C4-2B (cell line): ENCODE data around the gene NTNG2.

Source experiments
- ZFX ChIP-seq: fragments of 450-650 bp; IDR thresholded peaks from 2 replicates; pipeline ENCODE4 v1.6.1; 2017
- TF ChIP-seq, protein P1 (sequence below): fragments of 450-650 bp; conservative IDR thresholded peaks from 2 replicates; pipeline ENCODE4 v1.5.1; 2017; ENCODE audit warnings: mild to moderate bottlenecking

DNA sequence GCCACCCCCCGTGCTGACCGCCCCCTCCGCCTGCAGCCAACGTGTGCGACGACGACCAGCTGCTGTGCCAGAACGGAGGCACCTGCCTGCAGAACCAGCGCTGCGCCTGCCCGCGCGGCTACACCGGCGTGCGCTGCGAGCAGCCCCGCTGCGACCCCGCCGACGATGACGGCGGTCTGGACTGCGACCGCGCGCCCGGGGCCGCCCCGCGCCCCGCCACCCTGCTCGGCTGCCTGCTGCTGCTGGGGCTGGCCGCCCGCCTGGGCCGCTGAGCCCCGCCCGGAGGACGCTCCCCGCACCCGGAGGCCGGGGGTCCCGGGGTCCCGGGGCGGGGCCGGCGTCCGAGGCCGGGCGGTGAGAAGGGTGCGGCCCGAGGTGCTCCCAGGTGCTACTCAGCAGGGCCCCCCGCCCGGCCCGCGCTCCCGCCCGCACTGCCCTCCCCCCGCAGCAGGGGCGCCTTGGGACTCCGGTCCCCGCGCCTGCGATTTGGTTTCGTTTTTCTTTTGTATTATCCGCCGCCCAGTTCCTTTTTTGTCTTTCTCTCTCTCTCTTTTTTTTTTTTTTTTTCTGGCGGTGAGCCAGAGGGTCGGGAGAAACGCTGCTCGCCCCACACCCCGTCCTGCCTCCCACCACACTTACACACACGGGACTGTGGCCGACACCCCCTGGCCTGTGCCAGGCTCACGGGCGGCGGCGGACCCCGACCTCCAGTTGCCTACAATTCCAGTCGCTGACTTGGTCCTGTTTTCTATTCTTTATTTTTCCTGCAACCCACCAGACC is 80.2 kb downstream of the NTNG2 start:
- TF ChIP-seq, protein P1, sequence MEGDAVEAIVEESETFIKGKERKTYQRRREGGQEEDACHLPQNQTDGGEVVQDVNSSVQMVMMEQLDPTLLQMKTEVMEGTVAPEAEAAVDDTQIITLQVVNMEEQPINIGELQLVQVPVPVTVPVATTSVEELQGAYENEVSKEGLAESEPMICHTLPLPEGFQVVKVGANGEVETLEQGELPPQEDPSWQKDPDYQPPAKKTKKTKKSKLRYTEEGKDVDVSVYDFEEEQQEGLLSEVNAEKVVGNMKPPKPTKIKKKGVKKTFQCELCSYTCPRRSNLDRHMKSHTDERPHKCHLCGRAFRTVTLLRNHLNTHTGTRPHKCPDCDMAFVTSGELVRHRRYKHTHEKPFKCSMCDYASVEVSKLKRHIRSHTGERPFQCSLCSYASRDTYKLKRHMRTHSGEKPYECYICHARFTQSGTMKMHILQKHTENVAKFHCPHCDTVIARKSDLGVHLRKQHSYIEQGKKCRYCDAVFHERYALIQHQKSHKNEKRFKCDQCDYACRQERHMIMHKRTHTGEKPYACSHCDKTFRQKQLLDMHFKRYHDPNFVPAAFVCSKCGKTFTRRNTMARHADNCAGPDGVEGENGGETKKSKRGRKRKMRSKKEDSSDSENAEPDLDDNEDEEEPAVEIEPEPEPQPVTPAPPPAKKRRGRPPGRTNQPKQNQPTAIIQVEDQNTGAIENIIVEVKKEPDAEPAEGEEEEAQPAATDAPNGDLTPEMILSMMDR, result no peak
- TF ChIP-seq ZFX, result no peak
